ENCODE measurements around the gene CCDC93.

- no peak for TF ChIP-seq HDAC2 (IDR thresholded peaks at IDR 0.05)
- TF ChIP-seq EP300 (IDR thresholded peaks at IDR 0.05): no peak
- no peak for TF ChIP-seq PHF8 (IDR thresholded peaks at IDR 0.05; ENCODE audit: borderline replicate concordance, low read depth)
- no peak for TF ChIP-seq KDM1A (IDR thresholded peaks at IDR 0.05; ENCODE audit: low read depth)
- TF ChIP-seq BHLHE40 (IDR thresholded peaks at IDR 0.05; ENCODE audit: low read depth, low read length): no peak
- no peak for TF ChIP-seq CTCF (IDR thresholded peaks at IDR 0.05)
- no peak for TF ChIP-seq POLR2A (IDR thresholded peaks at IDR 0.05; ENCODE audit: low read length)
- TF ChIP-seq RCOR1 (IDR thresholded peaks at IDR 0.05; ENCODE audit: low read depth, low read length): no peak
- no peak for TF ChIP-seq USF2 (IDR thresholded peaks at IDR 0.05)
Measured at GRCh38 chr2:117953231-117953630, 60.6 kb downstream of the CCDC93 start.
